OCI-LY7 (cell line): ENCODE measurements around the gene TRABD2B.

Experiments
- EZH2phosphoT487 ChIP-seq: fragments of 200-600 bp; sonication (generic); IDR thresholded peaks from 2 replicates; pipeline ENCODE4 v1.6.1; 2018; ENCODE audit warnings: low read depth, borderline replicate concordance, mild to moderate bottlenecking, mixed run types, antibody characterized with exemption, low read length, moderate library complexity, mixed read lengths
- TF ChIP-seq, protein P1 (sequence below): fragments of 200-600 bp; sonication (generic); conservative IDR thresholded peaks from 2 replicates; pipeline ENCODE4 v1.5.1; 2014; ENCODE audit warnings: mild to moderate bottlenecking, antibody characterized with exemption, low read length, moderate library complexity, mixed read lengths

DNA sequence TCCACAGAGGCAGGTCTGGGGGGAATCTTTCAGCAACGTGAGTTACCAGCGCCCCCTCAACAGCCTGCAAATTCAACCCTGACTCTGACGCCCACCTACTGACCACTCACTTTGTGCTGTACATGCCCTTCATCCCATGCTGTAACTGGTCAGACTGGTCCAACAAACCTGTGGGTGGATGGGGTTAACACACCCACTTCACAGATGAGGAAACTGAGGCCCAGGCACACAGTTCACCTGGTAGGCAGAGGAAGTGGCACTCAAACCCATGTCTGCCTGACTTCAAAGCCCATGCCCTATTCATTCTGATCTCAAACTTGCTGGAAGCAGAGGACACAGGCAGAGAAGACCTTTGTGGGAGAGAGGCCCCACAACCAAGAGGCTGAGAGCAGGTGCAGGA is 172.9 kb downstream of the TRABD2B start:
- TF ChIP-seq, protein P1, sequence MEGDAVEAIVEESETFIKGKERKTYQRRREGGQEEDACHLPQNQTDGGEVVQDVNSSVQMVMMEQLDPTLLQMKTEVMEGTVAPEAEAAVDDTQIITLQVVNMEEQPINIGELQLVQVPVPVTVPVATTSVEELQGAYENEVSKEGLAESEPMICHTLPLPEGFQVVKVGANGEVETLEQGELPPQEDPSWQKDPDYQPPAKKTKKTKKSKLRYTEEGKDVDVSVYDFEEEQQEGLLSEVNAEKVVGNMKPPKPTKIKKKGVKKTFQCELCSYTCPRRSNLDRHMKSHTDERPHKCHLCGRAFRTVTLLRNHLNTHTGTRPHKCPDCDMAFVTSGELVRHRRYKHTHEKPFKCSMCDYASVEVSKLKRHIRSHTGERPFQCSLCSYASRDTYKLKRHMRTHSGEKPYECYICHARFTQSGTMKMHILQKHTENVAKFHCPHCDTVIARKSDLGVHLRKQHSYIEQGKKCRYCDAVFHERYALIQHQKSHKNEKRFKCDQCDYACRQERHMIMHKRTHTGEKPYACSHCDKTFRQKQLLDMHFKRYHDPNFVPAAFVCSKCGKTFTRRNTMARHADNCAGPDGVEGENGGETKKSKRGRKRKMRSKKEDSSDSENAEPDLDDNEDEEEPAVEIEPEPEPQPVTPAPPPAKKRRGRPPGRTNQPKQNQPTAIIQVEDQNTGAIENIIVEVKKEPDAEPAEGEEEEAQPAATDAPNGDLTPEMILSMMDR, result no peak
- no peak for TF ChIP-seq EZH2phosphoT487
